Measurements from ENCODE around the gene C3orf49.

C3orf49 gene

DNA sequence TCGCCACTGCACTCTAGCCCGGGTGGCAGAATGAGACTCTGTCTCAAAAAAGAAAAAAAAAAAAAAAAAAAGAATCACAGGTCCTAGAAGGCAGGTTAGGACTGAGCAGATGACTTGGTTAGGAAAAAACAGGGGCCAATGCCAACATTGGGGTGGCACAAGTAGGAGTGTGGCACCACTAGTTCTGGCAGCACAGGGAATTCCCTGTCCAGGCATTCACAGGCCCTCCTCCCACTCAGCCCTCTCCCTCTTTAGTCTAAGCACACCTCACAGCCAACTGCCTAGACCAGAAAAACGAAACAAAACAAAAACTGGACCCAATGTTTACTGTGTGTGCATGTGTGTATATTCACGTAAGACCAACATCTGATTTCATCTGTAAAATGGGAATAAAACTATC is 34.0 kb downstream of the C3orf49 start:
- H3K4me2 ChIP-seq (ENCODE audit: insufficient read depth, low read length), result no peak overlapping the region
- ATAC-seq (ENCODE audit: insufficient read depth, low read depth) (no peak), DNase-seq (no peak)
- TF ChIP-seq EZH2 (IDR thresholded peaks at IDR 0.05; ENCODE audit: borderline replicate concordance, low read depth, low read length, severe bottlenecking), result no peak
- TF ChIP-seq, protein P1, sequence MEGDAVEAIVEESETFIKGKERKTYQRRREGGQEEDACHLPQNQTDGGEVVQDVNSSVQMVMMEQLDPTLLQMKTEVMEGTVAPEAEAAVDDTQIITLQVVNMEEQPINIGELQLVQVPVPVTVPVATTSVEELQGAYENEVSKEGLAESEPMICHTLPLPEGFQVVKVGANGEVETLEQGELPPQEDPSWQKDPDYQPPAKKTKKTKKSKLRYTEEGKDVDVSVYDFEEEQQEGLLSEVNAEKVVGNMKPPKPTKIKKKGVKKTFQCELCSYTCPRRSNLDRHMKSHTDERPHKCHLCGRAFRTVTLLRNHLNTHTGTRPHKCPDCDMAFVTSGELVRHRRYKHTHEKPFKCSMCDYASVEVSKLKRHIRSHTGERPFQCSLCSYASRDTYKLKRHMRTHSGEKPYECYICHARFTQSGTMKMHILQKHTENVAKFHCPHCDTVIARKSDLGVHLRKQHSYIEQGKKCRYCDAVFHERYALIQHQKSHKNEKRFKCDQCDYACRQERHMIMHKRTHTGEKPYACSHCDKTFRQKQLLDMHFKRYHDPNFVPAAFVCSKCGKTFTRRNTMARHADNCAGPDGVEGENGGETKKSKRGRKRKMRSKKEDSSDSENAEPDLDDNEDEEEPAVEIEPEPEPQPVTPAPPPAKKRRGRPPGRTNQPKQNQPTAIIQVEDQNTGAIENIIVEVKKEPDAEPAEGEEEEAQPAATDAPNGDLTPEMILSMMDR (IDR thresholded peaks at IDR 0.05; ENCODE audit: borderline replicate concordance, extremely low read depth, low read length, poor library complexity, severe bottlenecking), result no peak
- H4K20me1 ChIP-seq (ENCODE audit: insufficient read depth, low read length), result peaks cover 19% of the 10 kb centered on the region; the same call in 1 of the 2 replicates
- no peak overlapping the region for H3K4me3 ChIP-seq (ENCODE audit: low read depth in 1 of 2, low read length in 2 of 2)
- peaks cover 92% of the 10 kb centered on the region for H3K79me2 ChIP-seq (ENCODE audit: insufficient read depth, low read length)
- no peak overlapping the region for H3K9ac ChIP-seq (ENCODE audit: low read depth, low read length)
- no peaks in the 10 kb centered on the region for H3K27me3 ChIP-seq (ENCODE audit: insufficient read depth, low read length, poor library complexity)
- 0 out of 2 replicates have a peak, but pooled peaks cover 3% of the 10 kb centered on the region for H3K4me1 ChIP-seq (ENCODE audit: insufficient read depth, low read length)
- H3K27ac ChIP-seq (ENCODE audit: low read length), result no peak overlapping the region
- H2AFZ ChIP-seq (ENCODE audit: low read depth, low read length), result no peak overlapping the region
- no peaks in the 10 kb centered on the region for H3K9me3 ChIP-seq (ENCODE audit: insufficient read depth, low read length, severe bottlenecking)
- no peaks in the 10 kb centered on the region; the same call in 1 of the 2 replicates for H3K36me3 ChIP-seq (ENCODE audit: insufficient read depth, low read length)

GRCh38 chr3:63855333-63855940 is 36.3 kb downstream of the C3orf49 start:
- Histone ChIP-seq H2AFZ (ENCODE audit: low read depth, low read length) (no peak overlapping the region), H3K9ac (ENCODE audit: low read depth, low read length) (no peak overlapping the region), H3K4me2 (ENCODE audit: insufficient read depth, low read length) (no peak overlapping the region), H3K4me3 (ENCODE audit: low read depth in 1 of 2, low read length in 2 of 2) (no peak overlapping the region), H3K27me3 (ENCODE audit: insufficient read depth, low read length, poor library complexity) (no peaks in the 10 kb centered on the region), H3K36me3 (ENCODE audit: insufficient read depth, low read length) (no peaks in the 10 kb centered on the region; the same call in 1 of the 2 replicates), H3K4me1 (ENCODE audit: insufficient read depth, low read length) (0 out of 2 replicates have a peak, but pooled peaks cover 3% of the 10 kb centered on the region), H4K20me1 (ENCODE audit: insufficient read depth, low read length) (peaks cover 24% of the 10 kb centered on the region; the same call in 1 of the 2 replicates), H3K27ac (ENCODE audit: low read length) (no peak overlapping the region), H3K9me3 (ENCODE audit: insufficient read depth, low read length, severe bottlenecking) (no peaks in the 10 kb centered on the region), H3K79me2 (ENCODE audit: insufficient read depth, low read length) (peaks cover 94% of the 10 kb centered on the region)
- DNase-seq, result no peak
- no peak for ATAC-seq (ENCODE audit: insufficient read depth, low read depth)
- no peak for TF ChIP-seq EZH2 (IDR thresholded peaks at IDR 0.05; ENCODE audit: borderline replicate concordance, low read depth, low read length, severe bottlenecking)
- TF ChIP-seq, protein P1 (IDR thresholded peaks at IDR 0.05; ENCODE audit: borderline replicate concordance, extremely low read depth, low read length, poor library complexity, severe bottlenecking), result no peak

DNA sequence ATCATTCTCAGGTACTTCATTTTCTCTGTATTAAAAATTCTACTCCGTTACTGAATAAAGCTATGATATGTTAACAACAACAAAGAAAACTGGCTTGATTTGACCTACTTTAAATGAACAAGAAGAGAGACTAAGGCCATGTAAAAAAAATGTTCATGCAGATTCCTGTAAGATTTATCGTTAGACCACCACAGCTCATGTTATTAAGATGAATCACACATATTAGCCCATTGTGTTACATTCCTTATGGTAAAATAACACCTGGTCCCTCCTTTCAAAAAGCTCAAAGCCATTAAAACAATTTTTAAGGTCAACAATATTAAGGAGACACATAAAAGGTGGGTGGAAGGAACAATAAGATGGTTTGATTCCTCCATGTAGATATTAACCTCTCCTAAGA is 38.2 kb downstream of the C3orf49 start:
- Histone ChIP-seq H3K4me1 (ENCODE audit: insufficient read depth, low read length) (peaks cover 16% of the 10 kb centered on the region), H3K36me3 (ENCODE audit: insufficient read depth, low read length) (no peaks in the 10 kb centered on the region; the same call in 1 of the 2 replicates), H3K4me3 (ENCODE audit: low read depth in 1 of 2, low read length in 2 of 2) (no peak overlapping the region), H3K9ac (ENCODE audit: low read depth, low read length) (no peak overlapping the region), H3K27ac (ENCODE audit: low read length) (no peak overlapping the region), H3K27me3 (ENCODE audit: insufficient read depth, low read length, poor library complexity) (no peaks in the 10 kb centered on the region), H3K9me3 (ENCODE audit: insufficient read depth, low read length, severe bottlenecking) (no peaks in the 10 kb centered on the region), H2AFZ (ENCODE audit: low read depth, low read length) (no peak overlapping the region), H3K79me2 (ENCODE audit: insufficient read depth, low read length) (peaks cover 95% of the 10 kb centered on the region), H4K20me1 (ENCODE audit: insufficient read depth, low read length) (peaks cover 29% of the 10 kb centered on the region; the same call in 1 of the 2 replicates), H3K4me2 (ENCODE audit: insufficient read depth, low read length) (no peak overlapping the region)
- DNase-seq (no peak), ATAC-seq (ENCODE audit: insufficient read depth, low read depth) (no peak)
- TF ChIP-seq EZH2 (IDR thresholded peaks at IDR 0.05; ENCODE audit: borderline replicate concordance, low read depth, low read length, severe bottlenecking), result no peak
- TF ChIP-seq, protein P1 (IDR thresholded peaks at IDR 0.05; ENCODE audit: borderline replicate concordance, extremely low read depth, low read length, poor library complexity, severe bottlenecking), result no peak

All from DND-41 (cell line).